ENCODE measurements around the gene HEY2. TPM values are rescaled to one million over a fixed set of nuclear protein-coding genes. Genes with fewer than 3 reads are reported as not detected.

HEY2 gene
- total and polyA plus RNA-seq, 2 of the 8 experiments (the other 6 are each of a cell fraction or from before 2014, with no cell fraction given): 9.1 to 16.2 TPM

DNA sequence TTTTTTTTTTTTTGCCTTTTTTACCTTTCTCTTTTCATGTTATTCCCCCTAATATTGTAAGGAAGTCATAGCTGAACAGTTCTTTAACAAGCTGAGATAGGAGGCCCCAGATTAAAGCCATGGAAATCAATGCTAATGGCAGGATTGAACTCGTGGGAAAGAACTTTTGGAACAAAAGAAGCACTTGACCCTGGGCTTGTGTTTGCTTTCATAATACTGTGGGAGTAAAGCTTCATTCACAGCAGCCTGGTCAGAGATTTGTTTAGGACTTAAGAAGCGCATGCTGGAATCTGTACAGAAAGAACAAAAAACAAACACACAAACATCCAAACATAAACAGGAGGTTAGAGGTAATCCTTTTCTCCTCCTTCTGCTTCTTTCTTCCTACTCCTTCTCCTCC is 5.1 kb downstream of the HEY2 start:
- no peak overlapping the region for H3K4ac ChIP-seq (replicated peaks; ENCODE audit: insufficient read length, low read depth, low read length)
- no peak overlapping the region for H3K14ac ChIP-seq (ENCODE audit: insufficient read length)
- no peak overlapping the region for H3K27ac ChIP-seq (ENCODE audit: low read depth, low read length)
- H3K18ac ChIP-seq (ENCODE audit: extremely low read depth, low read length): no peak overlapping the region
- no peak for FAIRE-seq
- H4K91ac ChIP-seq (replicated peaks; ENCODE audit: insufficient read length, low read length): no peak overlapping the region
- H3K27me3 ChIP-seq (replicated peaks in 1 of 4; ENCODE audit: control insufficient read depth in 3 of 4, extremely low read depth in 1 of 4, insufficient read depth in 3 of 4, low read length in 3 of 4): peaks cover 0 to 2% (median 0%) of the 10 kb centered on the region in 4 experiments; a peak in 3 of 7 replicates
- no peak overlapping the region for H3K23ac ChIP-seq (ENCODE audit: insufficient read length)
- H3K79me1 ChIP-seq (ENCODE audit: low read depth, low read length): peaks cover 2% of the 10 kb centered on the region; the same call in 1 of the 2 replicates
- no peak overlapping the region for H2BK15ac ChIP-seq (ENCODE audit: low read length)
- H2BK120ac ChIP-seq (replicated peaks; ENCODE audit: low read depth, low read length): no peak overlapping the region
- H3K9ac ChIP-seq (replicated peaks in 1 of 4; ENCODE audit: extremely low read depth in 1 of 4, low read depth in 3 of 4, low read length in 3 of 4): no peak overlapping the region
- no peak for DNase-seq (ENCODE audit: low read depth in 1 of 2, low spot score in 2 of 2)
- no peak overlapping the region for H4K5ac ChIP-seq (ENCODE audit: insufficient read length, low read depth, low read length)
- no peak overlapping the region for H2BK5ac ChIP-seq (ENCODE audit: low read depth, low read length)
- H3K4me2 ChIP-seq (ENCODE audit: insufficient read depth in 1 of 2, low read depth in 2 of 2, low read length in 2 of 2): no peak overlapping the region
- ChIA-PET POLR2A (ENCODE audit: partially characterized antibody) (no interaction called here), CTCF (ENCODE audit: partially characterized antibody) (interaction anchor here (0.6 to 9.4 kb wide), 15 partner anchors 9 to 444 kb away, joined by 3 to 158 read pairs (median 3); no protein-coding TSS in a partner anchor)
- H4K8ac ChIP-seq (ENCODE audit: extremely low read depth, insufficient read depth, low read length): no peak overlapping the region
- peaks cover 0 to 17% of the 10 kb centered on the region in 2 experiments; a peak in 3 of 4 replicates for H3K79me2 ChIP-seq (ENCODE audit: control insufficient read depth in 1 of 2, insufficient read depth in 2 of 2, low read length in 2 of 2)
- H3K36me3 ChIP-seq (ENCODE audit: control insufficient read depth in 2 of 4, insufficient read depth in 4 of 4, low read length in 3 of 4): peaks cover 0 to 19% (median 7%) of the 10 kb centered on the region in 4 experiments; a peak in 3 of 8 replicates
- peaks cover 2 to 8% of the 10 kb centered on the region in 2 experiments for H4K20me1 ChIP-seq (replicated peaks in 1 of 2; ENCODE audit: control insufficient read depth in 1 of 2, insufficient read depth in 2 of 2, low read length in 2 of 2)
- WGBS, 2 experiments (ENCODE audit: extremely low coverage in 1 of 2, insufficient coverage in 1 of 2, insufficient read length in 1 of 2, insufficient replicate concordance in 2 of 2, low coverage in 1 of 2, low lambda C conversion rate in 2 of 2, missing lambda C conversion rate in 1 of 2): 60% methylated on average over 2 of the region's 2 CpGs; no CpG with 5 or more reads in 1 of the 2 experiments
- peaks cover 0 to 14% (median 2%) of the 10 kb centered on the region in 4 experiments; a peak in 4 of 7 replicates for H3K4me1 ChIP-seq (replicated peaks in 1 of 4; ENCODE audit: control insufficient read depth in 3 of 4, insufficient read depth in 4 of 4, low read length in 3 of 4)
- H2BK12ac ChIP-seq (ENCODE audit: low read depth, low read length): no peak overlapping the region
- no peak overlapping the region for H3K4me3 ChIP-seq (ENCODE audit: extremely low read depth in 1 of 4, insufficient read depth in 2 of 4, low read depth in 3 of 4, low read length in 4 of 4)
- no peak overlapping the region for H2AK5ac ChIP-seq (ENCODE audit: low read depth, low read length)
- H3K56ac ChIP-seq (replicated peaks; ENCODE audit: insufficient read length, low read depth, low read length): no peak overlapping the region
- no peak overlapping the region for H2BK20ac ChIP-seq (ENCODE audit: low read length)
- H3K23me2 ChIP-seq (ENCODE audit: low read depth, low read length): peaks cover 6% of the 10 kb centered on the region
- H3K9me3 ChIP-seq (ENCODE audit: insufficient read depth in 2 of 2, low read depth in 1 of 2, low read length in 1 of 2): no peaks in the 10 kb centered on the region
- no peak overlapping the region for H2AFZ ChIP-seq (ENCODE audit: low read length)
- TF ChIP-seq SUZ12 (IDR thresholded peaks at IDR 0.05; ENCODE audit: low read length) (no peak), CREB1 (IDR thresholded peaks at IDR 0.05) (no peak), JUN (IDR thresholded peaks at IDR 0.05; ENCODE audit: low read depth, low read length) (no peak), YY1 (IDR thresholded peaks at IDR 0.05; ENCODE audit: low read depth, low read length) (no peak), TAF1 (IDR thresholded peaks at IDR 0.05; ENCODE audit: low read depth, low read length) (no peak), PHF8 (conservative IDR thresholded peaks at IDR 0.05; ENCODE audit: low read depth, low read length) (no peak), JUND (IDR thresholded peaks at IDR 0.05; ENCODE audit: low read length) (no peak), CBX5 (IDR thresholded peaks at IDR 0.05; ENCODE audit: low read depth, low read length) (no peak), RXRA (IDR thresholded peaks at IDR 0.05; ENCODE audit: insufficient read depth, low read depth, low read length) (no peak), POLR2AphosphoS5 (IDR thresholded peaks at IDR 0.05; ENCODE audit: low read depth, low read length) (no peak)
- TF ChIP-seq, protein P1, sequence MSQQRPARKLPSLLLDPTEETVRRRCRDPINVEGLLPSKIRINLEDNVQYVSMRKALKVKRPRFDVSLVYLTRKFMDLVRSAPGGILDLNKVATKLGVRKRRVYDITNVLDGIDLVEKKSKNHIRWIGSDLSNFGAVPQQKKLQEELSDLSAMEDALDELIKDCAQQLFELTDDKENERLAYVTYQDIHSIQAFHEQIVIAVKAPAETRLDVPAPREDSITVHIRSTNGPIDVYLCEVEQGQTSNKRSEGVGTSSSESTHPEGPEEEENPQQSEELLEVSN (IDR thresholded peaks at IDR 0.05): no peak
- TF ChIP-seq, protein P2, sequence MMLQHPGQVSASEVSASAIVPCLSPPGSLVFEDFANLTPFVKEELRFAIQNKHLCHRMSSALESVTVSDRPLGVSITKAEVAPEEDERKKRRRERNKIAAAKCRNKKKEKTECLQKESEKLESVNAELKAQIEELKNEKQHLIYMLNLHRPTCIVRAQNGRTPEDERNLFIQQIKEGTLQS (IDR thresholded peaks at IDR 0.05; ENCODE audit: insufficient read depth, low read depth, low read length): no peak
- TF ChIP-seq, protein P3, sequence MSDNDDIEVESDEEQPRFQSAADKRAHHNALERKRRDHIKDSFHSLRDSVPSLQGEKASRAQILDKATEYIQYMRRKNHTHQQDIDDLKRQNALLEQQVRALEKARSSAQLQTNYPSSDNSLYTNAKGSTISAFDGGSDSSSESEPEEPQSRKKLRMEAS (IDR thresholded peaks at IDR 0.05): no peak

Data from H1 (cell line).